Ishikawa (cell line): Measurements from ENCODE around the gene CRELD2.
A peak's percentile ranks its signal among the peaks of the same experiment; 100 is the strongest.

Source experiments
- CEBPB ChIP-seq: IDR thresholded peaks from 2 replicates; pipeline ENCODE4 v1.6.1; 2012
- CREB1 ChIP-seq: IDR thresholded peaks from 2 replicates; pipeline ENCODE4 v1.6.1; 2012; ENCODE audit warnings: low read depth
- EGR1 ChIP-seq: IDR thresholded peaks from 2 replicates; pipeline ENCODE4 v1.6.1; 2012
- EP300 ChIP-seq: IDR thresholded peaks from 2 replicates; pipeline ENCODE4 v1.6.1; 2012; ENCODE audit warnings: borderline replicate concordance
- FOXM1 ChIP-seq: IDR thresholded peaks from 2 replicates; pipeline ENCODE4 v1.6.1; 2012; ENCODE audit warnings: low read depth, borderline replicate concordance
- MAX ChIP-seq: IDR thresholded peaks from 2 replicates; pipeline ENCODE4 v1.6.1; 2012
- NFIC ChIP-seq: IDR thresholded peaks from 2 replicates; pipeline ENCODE4 v1.6.1; 2012
- RAD21 ChIP-seq: IDR thresholded peaks from 2 replicates; pipeline ENCODE4 v1.6.1; 2012; ENCODE audit warnings: low read depth
- REST ChIP-seq: IDR thresholded peaks from 2 replicates; pipeline ENCODE4 v1.6.1; 2012; ENCODE audit warnings: low read depth, mild to moderate bottlenecking
- TAF1 ChIP-seq: IDR thresholded peaks from 2 replicates; pipeline ENCODE4 v1.6.1; 2012; ENCODE audit warnings: low read depth, mild to moderate bottlenecking
- TCF12 ChIP-seq: IDR thresholded peaks from 2 replicates; pipeline ENCODE4 v1.6.1; 2012; ENCODE audit warnings: low read depth
- TEAD4 ChIP-seq: IDR thresholded peaks from 2 replicates; pipeline ENCODE4 v1.6.1; 2012
- YY1 ChIP-seq: IDR thresholded peaks from 2 replicates; pipeline ENCODE4 v1.6.1; 2012; ENCODE audit warnings: low read depth
- ZBTB7A ChIP-seq: IDR thresholded peaks from 2 replicates; pipeline ENCODE4 v1.6.1; 2012; ENCODE audit warnings: low read depth
- TF ChIP-seq, protein P1 (sequence below): IDR thresholded peaks from 2 replicates; pipeline ENCODE4 v1.6.1; 2012

Gene CRELD2

GRCh38 chr22:49960159-49961004 lies 41.9 kb downstream of the CRELD2 start, which contains the start of gene PIM3:
Gene PIM3 (plus strand): TSS chr22:49960772. CDS start chr22:49960948, 176 bp downstream.
- no peak for TF ChIP-seq YY1
- TF ChIP-seq TEAD4, result 0 out of 2 replicates have a peak, but pooled peaks have one; percentile 26
- no peak; the same call in 1 of the 2 replicates for TF ChIP-seq RAD21
- 0 out of 2 replicates have a peak, but pooled peaks have one; percentile 6 for TF ChIP-seq EGR1
- TF ChIP-seq EP300, result peak; percentile 24
- peak; percentile 93 for TF ChIP-seq MAX
- TF ChIP-seq, protein P1, sequence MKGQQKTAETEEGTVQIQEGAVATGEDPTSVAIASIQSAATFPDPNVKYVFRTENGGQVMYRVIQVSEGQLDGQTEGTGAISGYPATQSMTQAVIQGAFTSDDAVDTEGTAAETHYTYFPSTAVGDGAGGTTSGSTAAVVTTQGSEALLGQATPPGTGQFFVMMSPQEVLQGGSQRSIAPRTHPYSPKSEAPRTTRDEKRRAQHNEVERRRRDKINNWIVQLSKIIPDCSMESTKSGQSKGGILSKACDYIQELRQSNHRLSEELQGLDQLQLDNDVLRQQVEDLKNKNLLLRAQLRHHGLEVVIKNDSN, result peak; percentile 43; the same call in 1 of the 2 replicates
- peak; percentile 91 for TF ChIP-seq FOXM1
- TF ChIP-seq ZBTB7A, result 0 out of 2 replicates have a peak, but pooled peaks have one; percentile 27
- TF ChIP-seq TAF1, result peak; percentile 91
- no peak for TF ChIP-seq NFIC

DNA sequence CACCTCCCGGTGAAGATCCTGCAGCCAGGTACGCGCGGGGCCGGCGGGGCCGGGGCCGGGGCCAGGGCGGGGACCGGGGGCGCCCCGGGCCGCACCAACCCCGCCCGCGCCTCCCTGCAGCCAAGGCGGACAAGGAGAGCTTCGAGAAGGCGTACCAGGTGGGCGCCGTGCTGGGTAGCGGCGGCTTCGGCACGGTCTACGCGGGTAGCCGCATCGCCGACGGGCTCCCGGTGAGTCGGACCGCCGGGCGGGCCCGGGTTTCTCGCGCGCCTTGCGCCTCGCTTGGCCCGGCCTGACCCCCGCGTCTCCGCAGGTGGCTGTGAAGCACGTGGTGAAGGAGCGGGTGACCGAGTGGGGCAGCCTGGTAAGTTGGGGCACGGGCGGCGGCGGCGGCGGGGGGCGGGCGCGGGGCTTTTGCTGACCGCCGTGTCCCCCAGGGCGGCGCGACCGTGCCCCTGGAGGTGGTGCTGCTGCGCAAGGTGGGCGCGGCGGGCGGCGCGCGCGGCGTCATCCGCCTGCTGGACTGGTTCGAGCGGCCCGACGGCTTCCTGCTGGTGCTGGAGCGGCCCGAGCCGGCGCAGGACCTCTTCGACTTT lies 42.7 kb downstream of the CRELD2 start:
- TF ChIP-seq TCF12 (peak; percentile 70; the same call in 1 of the 2 replicates), TAF1 (no peak), CREB1 (peak; percentile 44; the same call in 1 of the 2 replicates), TEAD4 (peak; percentile 39; the same call in 1 of the 2 replicates), RAD21 (peak; percentile 29; the same call in 1 of the 2 replicates), CEBPB (no peak), MAX (peak; percentile 71)

- no peak for TF ChIP-seq RAD21
- no peak for TF ChIP-seq TAF1
- peak; percentile 35; the same call in 1 of the 2 replicates for TF ChIP-seq EP300
- no peak for TF ChIP-seq YY1
- no peak for TF ChIP-seq ZBTB7A
- no peak; the same call in 1 of the 2 replicates for TF ChIP-seq NFIC
- TF ChIP-seq CREB1, result no peak
- peak; percentile 37; the same call in 1 of the 2 replicates for TF ChIP-seq MAX
- no peak for TF ChIP-seq REST
- no peak for TF ChIP-seq CEBPB
- TF ChIP-seq TCF12, result 0 out of 2 replicates have a peak, but pooled peaks have one; percentile 3
- TF ChIP-seq EGR1, result no peak
- TF ChIP-seq, protein P1, result no peak
- no peak for TF ChIP-seq TEAD4
- no peak for TF ChIP-seq FOXM1
Measured at GRCh38 chr22:49961601-49962011, 43.2 kb downstream of the CRELD2 start.

GRCh38 chr22:49962012-49962750 lies 43.7 kb downstream of the CRELD2 start:
- no peak for TF ChIP-seq TAF1
- no peak for TF ChIP-seq ZBTB7A
- no peak; the same call in 1 of the 2 replicates for TF ChIP-seq EP300
- TF ChIP-seq FOXM1, result no peak
- TF ChIP-seq NFIC, result no peak
- no peak for TF ChIP-seq REST
- no peak for TF ChIP-seq TEAD4
- peak; percentile 47; the same call in 1 of the 2 replicates for TF ChIP-seq TCF12
- peak; percentile 28; the same call in 1 of the 2 replicates for TF ChIP-seq EGR1
- TF ChIP-seq, protein P1, result peak; percentile 90
- TF ChIP-seq CREB1, result no peak
